H7 (cell line): Measurements from ENCODE around the gene KYAT1. TPM values are rescaled to one million over a fixed set of nuclear protein-coding genes. Genes with fewer than 3 reads are reported as not detected.

Experiments
- DNase-seq: peaks from one replicate; pipeline ENCODE4 v3.0.0; 2012
- H3K27me3 ChIP-seq: 2 replicates; pipeline ENCODE4 v1.6.0; 2011; ENCODE audit warnings: mild to moderate bottlenecking, low read length; ENCODE audit not compliant: control insufficient read depth, insufficient read depth
- H3K36me3 ChIP-seq: replicated peaks from 2 replicates; pipeline ENCODE4 v1.5.1; 2011; ENCODE audit warnings: low read length; ENCODE audit not compliant: control insufficient read depth, insufficient read depth
- H3K4me3 ChIP-seq: 2 replicates; pipeline ENCODE4 v1.5.1; 2011; ENCODE audit warnings: low read depth, mild to moderate bottlenecking, control low read depth, low read length, moderate library complexity; ENCODE audit not compliant: insufficient read depth
- total RNA-seq: library from RNA; depleted of rRNA; stranded (reverse); fragments of >200 nt; shearing (Covaris generic); gene quantifications from 2 replicates; pipeline ENCODE4 v1.2.3, GENCODE V29; 2014; rRNA removed

The KYAT1 gene
- total RNA-seq, result 47.9 and 49.0 TPM in 2 replicates

GRCh38 chr9:128881884-128882676 is at the start of gene KYAT1, which contains the start of gene LRRC8A:
TSS of gene KYAT1 (minus strand) at chr9:128881950. CDS start at chr9:128845405, 36,545 bp downstream.
TSS of gene LRRC8A (plus strand) at chr9:128882133. CDS start at chr9:128907165, 25,032 bp downstream.
- H3K27me3 ChIP-seq, result no peaks in the 10 kb centered on the region
- peak; percentile 98 for DNase-seq
- peak within 1 kb of the TSS; percentile 94 for H3K4me3 ChIP-seq
- H3K36me3 ChIP-seq, result peaks cover 6% of the 10 kb centered on the region

- no peak for DNase-seq
- Histone ChIP-seq H3K36me3 (no peaks in the 10 kb centered on the region), H3K4me3 (no peak overlapping the region), H3K27me3 (no peaks in the 10 kb centered on the region)
These were observed 47.8 kb upstream of the KYAT1 start for GRCh38 chr9:128929560-128929959.

GRCh38 chr9:128928624-128929023 is 46.9 kb upstream of the KYAT1 start:
- H3K36me3 ChIP-seq, result no peaks in the 10 kb centered on the region
- H3K4me3 ChIP-seq, result no peak overlapping the region
- H3K27me3 ChIP-seq, result no peaks in the 10 kb centered on the region
- DNase-seq, result no peak

- no peaks in the 10 kb centered on the region for H3K27me3 ChIP-seq
- DNase-seq, result peak; percentile 91
- H3K36me3 ChIP-seq, result no peaks in the 10 kb centered on the region
- no peak overlapping the region for H3K4me3 ChIP-seq
These were observed 46.1 kb upstream of the KYAT1 start for GRCh38 chr9:128927731-128928411.

- no peaks in the 10 kb centered on the region for H3K36me3 ChIP-seq
- H3K4me3 ChIP-seq, result no peak overlapping the region
- no peaks in the 10 kb centered on the region for H3K27me3 ChIP-seq
- DNase-seq, result no peak
These were observed 41.7 kb upstream of the KYAT1 start for GRCh38 chr9:128923493-128923883.

- H3K27me3 ChIP-seq, result no peaks in the 10 kb centered on the region
- peak overlapping the region; percentile 64 for H3K4me3 ChIP-seq
- DNase-seq, result peak; percentile 95
- H3K36me3 ChIP-seq, result peaks cover 3% of the 10 kb centered on the region
These were observed 40.4 kb upstream of the KYAT1 start for GRCh38 chr9:128921881-128922763.

- peak within 1 kb of the TSS; percentile 5 for H3K4me3 ChIP-seq
- H3K27me3 ChIP-seq, result no peaks in the 10 kb centered on the region
- peak; percentile 47 for DNase-seq
- H3K36me3 ChIP-seq, result peaks cover 4% of the 10 kb centered on the region
These were observed 38.8 kb upstream of the KYAT1 start, which contains the start of gene PHYHD1 for GRCh38 chr9:128920381-128921058. TSS of gene PHYHD1 (plus strand) at chr9:128920982. CDS start at chr9:128922324, 1,342 bp downstream.

- no peak overlapping the region for H3K4me3 ChIP-seq
- H3K27me3 ChIP-seq, result no peaks in the 10 kb centered on the region
- DNase-seq, result peak; percentile 55
- H3K36me3 ChIP-seq, result peaks cover 4% of the 10 kb centered on the region
These were observed 37.8 kb upstream of the KYAT1 start for GRCh38 chr9:128919402-128920089.

- peaks cover 4% of the 10 kb centered on the region for H3K36me3 ChIP-seq
- H3K27me3 ChIP-seq, result no peaks in the 10 kb centered on the region
- no peak for DNase-seq
- no peak overlapping the region for H3K4me3 ChIP-seq
These were observed 37.2 kb upstream of the KYAT1 start for GRCh38 chr9:128918921-128919320.

- peak; percentile 54 for DNase-seq
- Histone ChIP-seq H3K36me3 (peaks cover 4% of the 10 kb centered on the region), H3K4me3 (no peak overlapping the region), H3K27me3 (no peaks in the 10 kb centered on the region)
These were observed 35.5 kb upstream of the KYAT1 start for GRCh38 chr9:128917151-128917849.

GRCh38 chr9:128916745-128917144 is 35.0 kb upstream of the KYAT1 start:
- Histone ChIP-seq H3K36me3 (peaks cover 4% of the 10 kb centered on the region), H3K4me3 (no peak overlapping the region), H3K27me3 (no peaks in the 10 kb centered on the region)
- DNase-seq, result no peak

GRCh38 chr9:128916204-128916603 is 34.5 kb upstream of the KYAT1 start:
- Histone ChIP-seq H3K4me3 (no peak overlapping the region), H3K27me3 (no peaks in the 10 kb centered on the region), H3K36me3 (peaks cover 4% of the 10 kb centered on the region)
- DNase-seq, result peak; percentile 46
